ENCODE results near the gene PGBD5.

Gene PGBD5

GRCh38 chr1:230283678-230284077 lies 142.5 kb downstream of the PGBD5 start:
- no peak for DNase-seq

- no peak for DNase-seq
Measured at GRCh38 chr1:230282157-230282556, 144.0 kb downstream of the PGBD5 start.

GRCh38 chr1:230281556-230281955 lies 144.6 kb downstream of the PGBD5 start:
- no peak for DNase-seq

GRCh38 chr1:230280906-230281413 lies 145.2 kb downstream of the PGBD5 start:
- DNase-seq, result no peak

- peak in 2 of 56 donors; percentile 14 for DNase-seq
Measured at GRCh38 chr1:230280054-230280795, 145.9 kb downstream of the PGBD5 start.

- no peak for DNase-seq
Measured at GRCh38 chr1:230279583-230279945, 146.6 kb downstream of the PGBD5 start.

GRCh38 chr1:230278871-230279582 lies 147.1 kb downstream of the PGBD5 start:
- DNase-seq, result no peak

GRCh38 chr1:230278376-230278775 lies 147.8 kb downstream of the PGBD5 start:
- DNase-seq, result no peak

GRCh38 chr1:230277201-230278025 lies 148.7 kb downstream of the PGBD5 start:
- no peak for DNase-seq

- DNase-seq, result no peak
Measured at GRCh38 chr1:230276401-230276800, 149.7 kb downstream of the PGBD5 start.

GRCh38 chr1:230274254-230274653 lies 151.9 kb downstream of the PGBD5 start:
- no peak for DNase-seq

- DNase-seq, result no peak
Measured at GRCh38 chr1:230273141-230273710, 152.9 kb downstream of the PGBD5 start.

GRCh38 chr1:230272557-230272956 lies 153.6 kb downstream of the PGBD5 start:
- no peak for DNase-seq

GRCh38 chr1:230271300-230272035 lies 154.7 kb downstream of the PGBD5 start:
- no peak for DNase-seq

GRCh38 chr1:230270559-230271281 lies 155.4 kb downstream of the PGBD5 start:
- DNase-seq, result no peak

- DNase-seq, result no peak
Measured at GRCh38 chr1:230270185-230270558, 156.0 kb downstream of the PGBD5 start.

GRCh38 chr1:230268371-230269170 lies 157.6 kb downstream of the PGBD5 start:
- peak in 9 of 56 donors; percentile 9 to 23 (median 15) for DNase-seq

- no peak for DNase-seq
Measured at GRCh38 chr1:230267338-230268065, 158.6 kb downstream of the PGBD5 start.

GRCh38 chr1:230266456-230266855 lies 159.7 kb downstream of the PGBD5 start:
- DNase-seq, result no peak

Data from amygdala (tissue), 56 donors.